ENCODE results near the gene RSRC2.

The RSRC2 gene

DNA sequence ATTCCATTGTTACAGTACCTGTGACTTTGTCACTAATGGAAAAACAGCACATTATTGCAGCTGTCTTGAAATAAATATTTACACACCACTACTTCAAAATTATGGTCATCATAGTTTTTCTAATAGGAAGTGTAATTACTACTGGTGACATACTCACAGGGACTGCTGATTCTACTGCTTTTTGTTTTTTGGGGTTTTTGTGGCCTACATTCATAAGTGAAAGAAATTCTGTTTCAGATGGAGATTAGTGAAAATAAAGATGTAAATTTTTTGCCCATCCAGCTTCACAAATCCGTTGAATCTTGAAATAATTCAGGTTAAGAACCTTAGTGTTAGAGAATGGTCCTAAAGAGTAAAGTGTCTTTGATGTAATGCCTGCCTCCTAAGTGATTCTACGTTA lies 17.8 kb upstream of the RSRC2 start:
- H3K27ac ChIP-seq (ENCODE audit: low read depth, low read length): no peak overlapping the region
- no peak overlapping the region for H3K4me2 ChIP-seq (ENCODE audit: low read length)
- H3K9me3 ChIP-seq (ENCODE audit: control insufficient read depth, insufficient read depth, low read length): no peaks in the 10 kb centered on the region
- H3K9me2 ChIP-seq (replicated peaks; ENCODE audit: control insufficient read depth, low read length): no peaks in the 10 kb centered on the region
- no peaks in the 10 kb centered on the region for H3K27me3 ChIP-seq (ENCODE audit: control insufficient read depth, low read length)
- peaks cover 76% of the 10 kb centered on the region for H3K36me3 ChIP-seq (ENCODE audit: control insufficient read depth, low read length)
- peaks cover 20% of the 10 kb centered on the region for H3K4me1 ChIP-seq (ENCODE audit: control insufficient read depth, low read length)
- no peak overlapping the region for H3K4me3 ChIP-seq (ENCODE audit: low read length)
- H3F3A ChIP-seq (ENCODE audit: control insufficient read depth, insufficient read depth): peaks cover 8% of the 10 kb centered on the region; the same call in 1 of the 2 replicates
- peaks cover 9% of the 10 kb centered on the region for H3K79me2 ChIP-seq (ENCODE audit: control insufficient read depth, low read length)
- TF ChIP-seq EZH2phosphoT487 (IDR thresholded peaks at IDR 0.05; ENCODE audit: borderline replicate concordance, low read length): no peak
- TF ChIP-seq, protein P1, sequence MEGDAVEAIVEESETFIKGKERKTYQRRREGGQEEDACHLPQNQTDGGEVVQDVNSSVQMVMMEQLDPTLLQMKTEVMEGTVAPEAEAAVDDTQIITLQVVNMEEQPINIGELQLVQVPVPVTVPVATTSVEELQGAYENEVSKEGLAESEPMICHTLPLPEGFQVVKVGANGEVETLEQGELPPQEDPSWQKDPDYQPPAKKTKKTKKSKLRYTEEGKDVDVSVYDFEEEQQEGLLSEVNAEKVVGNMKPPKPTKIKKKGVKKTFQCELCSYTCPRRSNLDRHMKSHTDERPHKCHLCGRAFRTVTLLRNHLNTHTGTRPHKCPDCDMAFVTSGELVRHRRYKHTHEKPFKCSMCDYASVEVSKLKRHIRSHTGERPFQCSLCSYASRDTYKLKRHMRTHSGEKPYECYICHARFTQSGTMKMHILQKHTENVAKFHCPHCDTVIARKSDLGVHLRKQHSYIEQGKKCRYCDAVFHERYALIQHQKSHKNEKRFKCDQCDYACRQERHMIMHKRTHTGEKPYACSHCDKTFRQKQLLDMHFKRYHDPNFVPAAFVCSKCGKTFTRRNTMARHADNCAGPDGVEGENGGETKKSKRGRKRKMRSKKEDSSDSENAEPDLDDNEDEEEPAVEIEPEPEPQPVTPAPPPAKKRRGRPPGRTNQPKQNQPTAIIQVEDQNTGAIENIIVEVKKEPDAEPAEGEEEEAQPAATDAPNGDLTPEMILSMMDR (IDR thresholded peaks at IDR 0.05; ENCODE audit: low read depth, low read length, poor library complexity, severe bottlenecking): no peak
- H4K20me1 ChIP-seq (ENCODE audit: control insufficient read depth, insufficient read depth, low read depth, low read length): no peaks in the 10 kb centered on the region

DNA sequence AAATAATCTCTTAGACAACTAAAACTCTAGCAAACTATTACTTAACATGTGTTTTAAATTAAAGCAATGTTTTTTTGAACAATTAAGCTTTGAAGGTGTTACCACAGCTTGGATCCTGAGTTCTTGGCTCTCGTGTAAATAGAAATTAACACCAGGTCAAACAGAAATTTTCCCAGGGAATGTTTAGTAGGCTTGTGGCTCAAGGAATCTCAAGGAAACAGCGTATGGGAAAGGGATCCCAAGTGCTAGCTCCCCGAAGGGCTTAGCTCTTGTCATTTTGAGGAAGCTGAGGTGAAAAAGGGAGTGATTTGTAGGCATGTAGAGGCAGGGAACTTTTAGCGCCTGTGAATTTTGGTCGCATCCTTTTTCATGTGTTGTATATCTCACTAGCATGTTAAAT lies 11.8 kb upstream of the RSRC2 start:
- peaks cover 81% of the 10 kb centered on the region for H3K36me3 ChIP-seq (ENCODE audit: control insufficient read depth, low read length)
- H4K20me1 ChIP-seq (ENCODE audit: control insufficient read depth, insufficient read depth, low read depth, low read length): no peaks in the 10 kb centered on the region
- H3K4me2 ChIP-seq (ENCODE audit: low read length): no peak overlapping the region
- no peak overlapping the region for H3K27ac ChIP-seq (ENCODE audit: low read depth, low read length)
- H3K79me2 ChIP-seq (ENCODE audit: control insufficient read depth, low read length): peaks cover 32% of the 10 kb centered on the region
- H3K9me3 ChIP-seq (ENCODE audit: control insufficient read depth, insufficient read depth, low read length): no peaks in the 10 kb centered on the region
- H3K9me2 ChIP-seq (replicated peaks; ENCODE audit: control insufficient read depth, low read length): no peaks in the 10 kb centered on the region
- H3K4me3 ChIP-seq (ENCODE audit: low read length): no peak overlapping the region
- H3K27me3 ChIP-seq (ENCODE audit: control insufficient read depth, low read length): no peaks in the 10 kb centered on the region
- TF ChIP-seq EZH2phosphoT487 (IDR thresholded peaks at IDR 0.05; ENCODE audit: borderline replicate concordance, low read length): no peak
- TF ChIP-seq, protein P1 (IDR thresholded peaks at IDR 0.05; ENCODE audit: low read depth, low read length, poor library complexity, severe bottlenecking): no peak
- H3K4me1 ChIP-seq (ENCODE audit: control insufficient read depth, low read length): no peaks in the 10 kb centered on the region
- no peaks in the 10 kb centered on the region for H3F3A ChIP-seq (ENCODE audit: control insufficient read depth, insufficient read depth)

DNA sequence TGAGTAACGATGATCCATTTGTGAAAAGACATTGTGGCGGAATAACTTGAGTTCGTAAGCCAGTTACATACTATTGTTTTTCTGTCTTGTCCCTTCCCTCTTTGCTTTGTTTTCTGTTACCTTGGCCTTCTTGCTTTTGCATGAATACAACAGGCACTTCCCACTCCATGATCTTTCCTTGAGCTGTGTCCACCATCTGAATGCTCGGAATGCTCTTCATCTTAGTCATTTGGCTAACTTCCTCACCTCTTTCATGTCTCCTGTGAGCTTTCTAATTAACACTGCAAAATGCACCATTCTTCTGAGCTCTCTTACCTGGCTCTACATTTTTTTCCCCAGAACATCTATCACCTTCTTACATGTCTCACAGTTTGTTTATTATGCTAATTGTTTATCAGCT lies 10.3 kb upstream of the RSRC2 start:
- Histone ChIP-seq H3K36me3 (ENCODE audit: control insufficient read depth, low read length) (peaks cover 84% of the 10 kb centered on the region), H3K9me3 (ENCODE audit: control insufficient read depth, insufficient read depth, low read length) (no peaks in the 10 kb centered on the region), H3K79me2 (ENCODE audit: control insufficient read depth, low read length) (peaks cover 47% of the 10 kb centered on the region), H4K20me1 (ENCODE audit: control insufficient read depth, insufficient read depth, low read depth, low read length) (no peaks in the 10 kb centered on the region), H3K27me3 (ENCODE audit: control insufficient read depth, low read length) (no peaks in the 10 kb centered on the region), H3K4me1 (ENCODE audit: control insufficient read depth, low read length) (no peaks in the 10 kb centered on the region), H3K4me3 (ENCODE audit: low read length) (no peak overlapping the region), H3K9me2 (replicated peaks; ENCODE audit: control insufficient read depth, low read length) (no peaks in the 10 kb centered on the region), H3F3A (ENCODE audit: control insufficient read depth, insufficient read depth) (no peaks in the 10 kb centered on the region), H3K4me2 (ENCODE audit: low read length) (no peak overlapping the region), H3K27ac (ENCODE audit: low read depth, low read length) (no peak overlapping the region)
- no peak for TF ChIP-seq EZH2phosphoT487 (IDR thresholded peaks at IDR 0.05; ENCODE audit: borderline replicate concordance, low read length)
- TF ChIP-seq, protein P1 (IDR thresholded peaks at IDR 0.05; ENCODE audit: low read depth, low read length, poor library complexity, severe bottlenecking): no peak

All from DOHH2 (cell line).